HG02588 (cell line): ENCODE measurements around the gene GARNL3.

ENCODE experiments used
- ATAC-seq: cut with Tn5 transposase; IDR thresholded peaks from one replicate; pipeline ENCODE4 v1.9.1; 2021; ENCODE audit warnings: mild to moderate bottlenecking, moderate library complexity; ENCODE audit not compliant: unreplicated experiment

GARNL3 gene

DNA sequence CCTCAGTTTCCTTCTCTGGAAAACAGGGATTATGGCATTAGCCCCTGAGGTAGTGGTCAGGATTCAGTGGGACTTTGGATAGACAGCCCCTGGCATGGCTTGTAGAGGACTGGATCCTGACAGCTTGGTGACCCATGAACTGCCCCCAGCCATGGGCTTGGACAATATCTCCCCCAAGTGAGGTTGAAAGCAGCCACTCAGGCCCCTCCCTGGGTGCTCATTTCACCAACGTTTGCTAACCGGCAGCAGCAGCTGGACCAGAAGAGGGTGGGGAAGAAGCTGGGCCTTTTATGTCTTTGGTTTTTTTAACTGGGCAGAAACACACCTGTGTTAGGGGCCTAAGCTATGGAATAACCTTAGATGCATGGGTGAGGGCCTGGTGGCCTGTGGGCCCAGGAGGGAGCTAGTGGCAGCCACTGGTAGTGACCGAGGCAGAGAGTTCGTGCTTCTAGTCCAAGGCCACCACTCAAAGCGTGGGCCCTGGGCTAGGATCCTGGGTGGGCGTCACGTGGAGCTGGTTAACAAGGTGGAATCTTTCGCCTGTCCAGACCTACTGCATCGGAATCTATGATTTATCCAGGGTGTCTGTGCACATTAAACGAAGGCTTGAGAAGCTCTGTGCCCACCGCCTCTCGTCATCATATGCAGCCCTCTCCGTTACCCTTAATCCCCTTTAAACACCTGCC, 134.3 kb downstream of the GARNL3 start:
- ATAC-seq: no peak

DNA sequence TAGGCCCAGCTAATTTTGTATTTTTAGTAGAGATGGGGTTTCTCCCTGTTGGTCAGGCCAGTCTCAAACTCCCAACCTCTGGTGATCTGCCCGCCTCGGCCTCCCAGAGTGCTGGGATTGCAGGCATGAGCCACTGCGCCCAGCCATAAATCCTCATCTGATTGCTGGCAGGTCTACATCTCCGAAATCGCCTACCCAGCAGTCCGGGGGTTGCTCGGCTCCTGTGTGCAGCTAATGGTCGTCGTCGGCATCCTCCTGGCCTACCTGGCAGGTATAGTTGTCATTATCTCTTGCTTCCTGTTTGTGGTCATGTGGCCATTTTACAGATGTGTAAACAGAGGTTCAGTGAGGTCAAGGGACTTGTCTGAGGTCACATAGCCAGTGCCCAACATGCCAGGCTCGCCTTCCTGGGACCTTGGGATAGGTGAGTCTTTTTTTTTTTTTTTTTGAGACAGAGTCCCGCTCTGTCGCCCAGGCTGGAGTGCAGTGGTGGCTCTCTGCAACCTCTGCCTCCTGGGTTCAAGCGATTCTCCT, 135.2 kb downstream of the GARNL3 start:
- no peak for ATAC-seq

DNA sequence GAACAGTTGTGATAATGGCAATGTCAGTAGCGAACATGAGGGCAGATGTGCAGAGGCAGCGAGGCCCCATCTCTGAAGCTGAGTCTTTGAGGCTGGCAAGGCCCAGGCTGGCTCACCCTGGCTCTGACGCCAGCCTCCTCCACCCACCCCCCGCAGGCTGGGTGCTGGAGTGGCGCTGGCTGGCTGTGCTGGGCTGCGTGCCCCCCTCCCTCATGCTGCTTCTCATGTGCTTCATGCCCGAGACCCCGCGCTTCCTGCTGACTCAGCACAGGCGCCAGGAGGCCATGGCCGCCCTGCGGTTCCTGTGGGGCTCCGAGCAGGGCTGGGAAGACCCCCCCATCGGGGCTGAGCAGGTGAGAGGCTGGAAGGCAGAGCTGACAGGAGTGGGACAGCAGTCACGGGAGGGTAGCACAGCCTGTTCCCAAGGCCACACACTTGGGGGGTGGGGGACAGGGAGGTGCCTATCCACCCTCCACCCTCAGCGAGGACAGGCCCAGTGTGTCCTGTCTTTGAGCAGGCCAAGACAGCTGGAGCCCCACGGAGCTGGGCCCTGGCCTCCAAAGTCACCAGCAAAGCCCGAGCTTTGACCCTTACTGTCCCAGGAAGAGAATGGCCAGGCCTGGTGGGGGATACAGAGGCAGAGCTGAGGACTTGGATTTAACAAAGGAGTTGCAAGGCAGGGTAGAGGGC, 138.0 kb downstream of the GARNL3 start:
- no peak for ATAC-seq

DNA sequence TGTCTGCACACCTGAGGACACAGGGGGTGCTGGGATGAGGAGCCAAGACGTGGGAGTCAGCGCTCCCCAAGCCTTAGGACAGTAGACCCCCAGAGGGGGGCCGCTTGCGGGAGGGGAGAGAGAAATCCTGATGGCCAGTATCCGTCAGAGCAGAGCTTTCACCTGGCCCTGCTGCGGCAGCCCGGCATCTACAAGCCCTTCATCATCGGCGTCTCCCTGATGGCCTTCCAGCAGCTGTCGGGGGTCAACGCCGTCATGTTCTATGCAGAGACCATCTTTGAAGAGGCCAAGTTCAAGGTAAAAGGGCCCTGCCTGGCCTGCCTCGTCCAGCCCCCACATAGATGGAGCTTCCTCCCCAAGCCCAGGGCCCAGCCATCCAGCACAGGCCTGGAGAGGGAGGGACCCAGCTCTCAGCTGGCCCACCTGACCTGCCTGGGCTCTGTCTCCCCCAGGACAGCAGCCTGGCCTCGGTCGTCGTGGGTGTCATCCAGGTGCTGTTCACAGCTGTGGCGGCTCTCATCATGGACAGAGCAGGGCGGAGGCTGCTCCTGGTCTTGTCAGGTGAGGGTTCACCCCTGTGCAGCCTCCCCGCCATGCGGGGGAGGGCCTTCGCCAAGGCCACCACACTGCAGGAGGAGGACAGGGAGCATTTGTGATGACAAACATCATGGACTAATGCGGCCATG, 139.1 kb downstream of the GARNL3 start:
- ATAC-seq: no peak

DNA sequence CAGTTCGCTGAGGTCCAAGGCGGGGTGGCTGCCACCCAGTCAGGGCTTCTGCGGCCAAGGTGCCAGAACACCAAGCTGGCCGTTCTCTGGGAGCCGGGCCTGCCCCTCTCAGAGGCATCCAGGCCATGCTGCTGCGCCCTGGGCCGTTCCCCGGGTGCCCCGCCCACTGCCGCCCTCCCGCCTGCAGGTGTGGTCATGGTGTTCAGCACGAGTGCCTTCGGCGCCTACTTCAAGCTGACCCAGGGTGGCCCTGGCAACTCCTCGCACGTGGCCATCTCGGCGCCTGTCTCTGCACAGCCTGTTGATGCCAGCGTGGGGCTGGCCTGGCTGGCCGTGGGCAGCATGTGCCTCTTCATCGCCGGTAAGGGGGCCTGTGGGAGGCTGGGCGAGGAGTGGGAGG, 140.1 kb downstream of the GARNL3 start:
- no peak for ATAC-seq

DNA sequence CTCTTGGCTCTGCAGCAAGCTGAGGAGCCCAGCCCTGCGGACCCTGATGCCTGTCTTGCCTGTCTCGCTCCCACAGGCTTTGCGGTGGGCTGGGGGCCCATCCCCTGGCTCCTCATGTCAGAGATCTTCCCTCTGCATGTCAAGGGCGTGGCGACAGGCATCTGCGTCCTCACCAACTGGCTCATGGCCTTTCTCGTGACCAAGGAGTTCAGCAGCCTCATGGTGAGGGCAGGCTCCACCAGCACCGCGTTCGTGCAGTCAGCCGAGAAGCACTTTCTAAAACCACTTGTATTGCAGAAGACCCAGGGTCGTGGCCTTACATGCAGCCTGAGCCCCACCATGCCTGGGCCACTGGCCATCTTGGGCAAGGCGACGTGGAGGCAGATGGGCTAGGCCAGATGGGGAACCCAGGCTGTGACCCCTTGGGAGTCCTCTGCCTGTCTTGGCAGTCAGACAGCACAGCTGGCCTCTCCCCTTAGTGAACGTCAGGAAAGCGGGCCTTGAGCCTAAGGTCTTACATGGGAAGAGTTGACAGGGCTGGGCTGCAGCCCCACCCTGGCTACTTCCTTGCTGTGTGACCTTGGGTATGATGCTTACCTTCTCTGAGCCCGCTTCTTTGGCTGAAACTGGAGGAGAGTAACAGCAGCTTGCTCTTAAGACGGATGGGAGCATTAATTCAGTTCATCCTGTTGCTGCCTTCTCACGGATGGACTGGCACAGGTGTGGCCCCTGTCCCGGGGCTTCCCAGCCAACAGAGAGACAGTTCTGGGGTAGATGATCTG, 141.0 kb downstream of the GARNL3 start:
- no peak for ATAC-seq

DNA sequence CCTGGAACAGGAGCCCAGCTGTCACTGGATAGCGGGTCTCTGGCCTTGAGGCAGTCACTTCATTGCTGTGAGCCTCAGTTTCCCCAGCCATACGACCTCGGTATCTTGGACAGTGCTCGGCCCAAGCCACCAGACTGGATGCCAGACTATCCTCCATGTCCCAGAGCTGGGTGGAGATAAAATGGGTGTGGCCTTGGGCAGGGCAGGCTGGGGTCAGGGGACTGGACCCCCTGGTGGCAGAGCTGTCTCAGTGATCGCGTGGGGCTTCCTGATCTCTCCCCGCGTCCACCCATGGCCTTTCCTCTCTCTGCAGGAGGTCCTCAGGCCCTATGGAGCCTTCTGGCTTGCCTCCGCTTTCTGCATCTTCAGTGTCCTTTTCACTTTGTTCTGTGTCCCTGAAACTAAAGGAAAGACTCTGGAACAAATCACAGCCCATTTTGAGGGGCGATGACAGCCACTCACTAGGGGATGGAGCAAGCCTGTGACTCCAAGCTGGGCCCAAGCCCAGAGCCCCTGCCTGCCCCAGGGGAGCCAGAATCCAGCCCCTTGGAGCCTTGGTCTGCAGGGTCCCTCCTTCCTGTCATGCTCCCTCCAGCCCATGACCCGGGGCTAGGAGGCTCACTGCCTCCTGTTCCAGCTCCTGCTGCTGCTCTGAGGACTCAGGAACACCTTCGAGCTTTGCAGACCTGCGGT, 142.4 kb downstream of the GARNL3 start:
- ATAC-seq: no peak

DNA sequence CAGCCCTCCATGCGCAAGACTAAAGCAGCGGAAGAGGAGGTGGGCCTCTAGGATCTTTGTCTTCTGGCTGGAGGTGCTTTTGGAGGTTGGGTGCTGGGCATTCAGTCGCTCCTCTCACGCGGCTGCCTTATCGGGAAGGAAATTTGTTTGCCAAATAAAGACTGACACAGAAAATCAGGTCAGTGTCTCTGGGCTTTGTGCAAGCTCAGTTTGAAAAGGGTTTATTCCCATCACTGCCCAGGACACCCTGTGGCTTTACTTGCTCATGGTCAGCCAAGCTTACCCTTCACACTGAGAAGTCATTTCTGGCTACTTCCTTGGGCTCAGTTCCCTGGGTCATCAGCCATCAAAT, 142.9 kb downstream of the GARNL3 start:
- ATAC-seq: no peak

DNA sequence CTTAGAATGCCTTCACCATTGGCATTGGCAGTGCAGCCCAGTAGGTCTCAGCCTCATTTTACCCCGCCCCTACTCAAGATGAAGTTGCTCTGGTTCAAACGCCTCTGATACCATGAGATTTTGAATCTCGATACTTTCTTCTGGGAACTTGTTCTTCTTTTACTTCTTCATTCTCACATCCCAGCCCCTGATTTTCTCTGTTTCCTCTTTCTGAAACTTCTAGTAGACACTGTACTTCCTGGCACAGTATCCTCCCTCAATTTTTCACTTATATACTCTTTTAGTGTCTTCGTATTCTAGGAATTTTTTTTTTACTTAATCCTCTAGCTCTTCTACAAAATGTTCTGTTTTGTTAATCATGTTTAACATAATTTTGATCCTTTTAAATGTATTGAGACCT, 146.5 kb downstream of the GARNL3 start:
- ATAC-seq: no peak

DNA sequence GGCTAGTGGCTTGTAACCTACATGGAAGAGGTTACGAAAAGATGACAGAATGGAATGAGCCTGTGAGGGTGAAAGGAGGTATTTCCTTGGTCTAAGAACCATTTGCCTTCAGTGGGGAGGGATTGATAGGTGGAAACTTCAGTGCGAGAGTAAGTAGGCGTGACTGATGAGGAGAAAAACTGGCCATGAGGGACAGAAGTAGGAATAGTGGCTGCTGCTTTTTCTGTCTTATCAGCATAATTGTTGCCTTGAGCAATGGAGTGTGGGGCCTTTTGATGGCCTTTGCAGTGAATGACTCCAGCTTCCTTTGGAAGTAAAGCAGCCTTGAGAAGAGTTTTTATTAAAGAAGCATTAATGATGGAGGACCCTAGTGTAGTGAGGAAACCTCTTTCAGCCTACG, 150.6 kb downstream of the GARNL3 start:
- no peak for ATAC-seq

DNA sequence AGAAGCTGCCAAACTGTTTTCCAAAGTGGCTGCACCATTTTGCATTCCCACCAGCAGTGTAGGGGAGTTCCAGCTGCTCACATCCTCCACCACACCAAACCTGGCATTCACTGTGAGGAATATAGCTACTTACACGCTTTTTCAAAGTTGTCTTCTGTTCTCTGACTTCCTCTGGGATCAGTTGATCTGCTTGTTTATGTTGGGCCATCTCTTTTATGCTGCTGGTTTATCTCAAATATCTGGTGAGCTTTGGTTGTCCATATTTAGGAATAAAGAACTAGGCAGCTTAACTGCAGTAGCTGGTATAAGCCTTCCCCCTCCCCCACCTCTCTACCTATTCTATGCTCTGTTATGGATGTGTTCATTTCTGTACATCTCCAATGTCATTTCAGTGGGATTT, 151.1 kb downstream of the GARNL3 start:
- no peak for ATAC-seq

DNA sequence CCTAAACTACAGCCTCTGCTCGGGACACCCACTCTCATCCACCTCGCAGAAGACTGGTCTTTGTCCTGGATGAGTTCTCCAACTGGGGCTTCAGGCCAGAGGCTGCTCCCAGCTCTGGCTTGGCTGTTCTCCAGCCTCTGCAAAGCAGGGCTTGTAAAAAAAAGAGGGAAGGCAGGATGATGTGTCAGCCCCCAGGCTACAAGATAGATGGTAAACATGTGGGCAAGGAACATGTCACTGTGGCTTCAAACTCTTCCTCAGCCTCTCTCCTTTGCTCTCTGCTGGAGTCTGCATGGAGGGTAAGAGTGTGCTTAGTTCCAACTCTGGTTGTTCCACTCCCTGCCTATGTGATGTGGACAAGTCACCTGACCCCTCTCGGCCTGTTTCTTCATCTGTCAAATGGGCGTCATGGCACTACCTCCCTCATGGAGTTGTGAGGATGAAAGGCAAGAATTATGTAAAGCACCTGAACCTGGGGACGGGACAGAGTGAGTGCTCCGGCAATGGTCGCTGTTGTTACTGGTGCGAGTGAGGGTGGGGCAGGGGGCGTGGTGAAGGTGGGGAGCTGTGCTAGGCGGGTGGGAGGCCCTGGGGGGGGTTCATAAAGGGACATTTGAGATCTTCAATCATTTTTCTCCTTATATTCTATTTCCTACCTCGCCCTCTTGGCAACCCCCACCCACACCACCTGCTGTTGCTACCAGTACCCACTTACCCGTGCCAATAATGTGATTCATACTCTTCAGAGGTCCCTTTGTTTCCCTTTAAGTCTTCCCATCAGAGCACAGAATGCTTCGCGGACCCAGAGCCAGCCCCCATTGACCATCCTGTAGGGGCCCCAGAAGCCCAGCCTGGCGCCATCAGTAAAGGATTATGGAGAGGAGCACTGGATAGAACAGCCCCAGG, 152.8 kb downstream of the GARNL3 start:
- no peak for ATAC-seq

DNA sequence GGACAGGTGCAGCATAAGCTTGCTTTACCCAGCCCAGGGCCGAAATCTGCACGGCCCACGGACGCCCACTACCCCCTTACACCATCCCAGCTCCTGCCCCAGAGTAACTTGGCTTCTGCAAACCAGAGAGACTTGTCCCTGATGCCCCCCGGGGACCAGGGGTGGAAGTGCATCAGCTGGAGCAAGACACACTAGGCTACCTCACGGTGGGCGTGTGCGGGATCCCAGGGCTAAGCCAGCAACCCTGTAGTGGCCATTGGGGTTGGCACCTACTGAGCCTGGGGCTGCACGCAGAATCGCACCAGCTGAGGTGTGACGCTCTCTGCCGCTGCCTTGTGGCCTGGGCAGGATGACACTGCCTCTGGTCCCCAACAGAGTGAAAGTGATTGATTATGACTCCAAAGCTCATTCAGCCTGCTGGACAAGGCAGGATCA, 153.5 kb downstream of the GARNL3 start:
- no peak for ATAC-seq

DNA sequence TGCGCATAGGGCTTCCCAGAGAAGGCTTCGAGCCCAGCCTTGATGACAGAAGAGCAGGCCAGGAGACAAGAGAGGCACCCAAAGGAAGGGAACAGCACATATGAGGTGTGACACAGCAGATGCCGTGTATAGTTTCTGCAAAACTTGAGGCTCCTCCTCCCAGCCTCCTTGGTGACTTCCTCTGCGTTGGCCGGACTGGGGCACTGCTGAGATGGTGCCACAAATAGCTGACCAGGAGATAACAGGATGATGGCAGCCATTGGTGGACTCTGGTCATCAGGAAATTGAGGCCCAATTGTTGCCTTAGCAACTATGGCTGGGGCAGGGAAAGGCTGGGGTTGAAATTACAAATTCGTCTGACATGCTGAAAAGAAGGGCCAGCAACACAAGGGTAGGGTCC, 154.8 kb downstream of the GARNL3 start:
- no peak for ATAC-seq

DNA sequence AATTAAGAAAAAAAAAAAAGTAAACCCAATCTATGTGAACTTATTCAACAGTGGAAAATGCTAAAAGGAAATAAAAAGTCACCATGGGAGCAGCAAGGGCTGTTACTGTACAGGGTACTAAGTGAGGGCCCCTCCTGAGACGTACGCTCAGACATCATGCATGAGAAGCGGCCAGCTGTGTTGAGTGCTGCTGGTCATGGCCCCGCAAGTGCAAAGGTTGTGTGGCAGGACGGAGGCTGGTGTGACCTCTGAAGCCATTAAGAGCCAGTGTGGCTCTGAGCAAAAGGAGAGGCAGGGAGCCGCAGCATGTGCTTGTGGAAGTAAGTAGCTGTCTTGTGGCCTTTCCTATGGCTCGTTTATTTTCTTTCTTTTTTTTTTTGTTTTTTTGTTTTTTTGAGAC, 156.5 kb downstream of the GARNL3 start:
- ATAC-seq: no peak

DNA sequence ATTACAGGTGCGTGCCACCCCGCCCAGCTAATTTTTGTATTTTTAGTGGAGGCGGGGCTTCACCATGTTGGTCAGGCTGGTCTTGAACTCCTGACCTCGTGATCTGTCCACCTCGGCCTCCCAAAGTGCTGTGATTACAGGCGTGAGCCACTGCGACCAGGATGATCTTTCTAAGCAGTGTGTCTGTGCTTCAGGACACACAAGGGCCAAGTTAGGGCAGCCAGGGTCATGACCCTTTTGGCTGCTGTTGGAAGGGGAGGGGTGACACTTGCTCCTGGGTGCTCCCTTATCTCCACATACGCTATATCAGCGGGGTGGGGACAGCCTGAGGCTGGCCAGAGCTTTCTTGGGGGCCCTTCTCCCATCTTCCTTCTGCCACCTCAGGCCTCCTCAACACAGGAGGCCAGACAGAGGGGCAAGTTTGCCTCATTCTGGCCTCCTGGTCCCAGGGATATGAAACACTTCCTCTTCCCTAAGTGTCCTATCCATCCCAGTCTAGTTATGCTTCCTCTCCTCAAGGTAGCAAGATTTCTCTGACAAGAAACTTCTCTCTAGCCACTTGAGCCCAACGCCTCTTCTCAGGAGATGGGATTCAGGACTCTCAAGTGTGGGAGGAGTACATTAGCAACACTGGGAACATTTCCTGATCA, 157.7 kb downstream of the GARNL3 start:
- ATAC-seq: no peak

DNA sequence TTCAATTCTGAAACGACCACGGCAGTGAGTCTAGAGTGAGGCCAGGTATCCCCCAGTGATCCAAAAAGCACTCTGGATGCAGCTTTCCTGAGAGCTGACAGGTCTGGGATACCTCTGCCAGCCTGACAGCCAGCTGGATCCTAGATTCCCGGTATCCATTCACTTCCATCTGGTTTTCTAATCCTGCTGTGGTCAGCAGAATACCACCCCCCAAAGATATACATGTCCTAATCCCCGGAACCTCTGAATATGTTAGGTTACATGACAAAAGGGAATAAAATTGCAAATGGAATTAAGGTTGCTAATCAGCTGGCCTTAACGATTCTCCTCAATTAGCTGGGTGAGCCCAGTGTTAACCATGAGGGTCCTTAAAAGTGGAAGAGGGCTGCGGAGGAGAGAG, 158.2 kb downstream of the GARNL3 start:
- no peak for ATAC-seq

DNA sequence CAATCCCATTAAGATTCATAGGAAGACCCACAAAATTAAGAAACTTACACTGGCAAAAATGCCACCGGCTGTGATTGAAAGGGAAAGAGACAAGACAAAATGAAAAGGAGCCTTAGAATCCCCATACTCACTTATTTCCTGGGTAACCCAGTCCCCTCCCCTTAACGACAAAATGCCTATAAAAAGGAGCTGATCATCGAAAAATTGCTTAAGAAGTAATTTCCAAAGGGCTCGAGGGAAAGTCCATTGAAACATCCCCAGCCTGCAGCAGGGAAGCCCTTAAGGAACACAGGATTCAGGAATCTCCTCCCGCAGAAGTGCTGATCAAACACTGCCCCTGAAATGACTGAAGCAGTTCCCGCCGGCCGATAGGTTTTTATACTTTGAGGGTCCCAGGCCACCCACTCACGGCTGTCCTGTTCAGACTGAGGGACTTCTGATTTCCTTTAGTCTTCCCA, 158.9 kb downstream of the GARNL3 start:
- no peak for ATAC-seq
